ENCODE data around the gene GCHFR.

- TF ChIP-seq POLR2AphosphoS5 (IDR thresholded peaks at IDR 0.05; ENCODE audit: insufficient read depth, low read depth, low read length) (no peak), CTCF (IDR thresholded peaks at IDR 0.05; ENCODE audit: extremely low read depth in 1 of 2, insufficient read depth in 1 of 2, low read depth in 1 of 2, low read length in 2 of 2) (no peak), EZH2 (IDR thresholded peaks at IDR 0.05; ENCODE audit: borderline replicate concordance, low read depth, low read length, severe bottlenecking) (no peak), POLR2A (IDR thresholded peaks at IDR 0.05; ENCODE audit: low read depth, low read length) (no peak), GATA2 (IDR thresholded peaks at IDR 0.05; ENCODE audit: insufficient read depth, insufficient read length, low read depth, low read length) (no peak), MYC (IDR thresholded peaks at IDR 0.05; ENCODE audit: low read depth, low read length) (no peak), FOS (IDR thresholded peaks at IDR 0.05; ENCODE audit: borderline replicate concordance, insufficient read depth, low read length) (no peak), MAX (IDR thresholded peaks at IDR 0.05; ENCODE audit: insufficient read depth, insufficient read length) (no peak)
Measured at GRCh38 chr15:40755812-40756208, 8.1 kb upstream of the GCHFR start.
